HEK293 (cell line): Measurements from ENCODE around the gene DNASE2B.
A peak's percentile ranks its signal among the peaks of the same experiment; 100 is the strongest.

Source experiments
- CTCF ChIA-PET: fragments of 350-600 bp; formaldehyde crosslinking; extraction: SDS; loops from one replicate; lab custom pipeline; 2021; ENCODE audit warnings: antibody characterized with exemption; lab: Yijun Ruan, JAX
- POLR2A ChIA-PET: fragments of 300-600 bp; formaldehyde crosslinking; extraction: SDS; loops from one replicate; lab custom pipeline; 2020; ENCODE audit warnings: antibody characterized with exemption, inconsistent platforms; lab: Yijun Ruan, JAX
- H3K27ac ChIP-seq: fragments of 200-500 bp; sonication (Bioruptor generic); 2 replicates; pipeline ENCODE4 v1.5.1; 2014; ENCODE audit warnings: low read depth, low read length, control low read depth, inconsistent platforms; ENCODE audit errors: extremely low read depth
- H3K36me3 ChIP-seq, 2 experiments: fragments of 200-500 bp in 1 of 2; sonication (Bioruptor generic) in 1 of 2; 1 replicate in 1 of 2; 2 replicates in 1 of 2; pipeline ENCODE4 v1.5.1; 2014 to 2017; ENCODE audit warnings: inconsistent platforms in 2 of 2, low read length in 2 of 2; ENCODE audit not compliant: control insufficient read depth in 2 of 2, insufficient read depth in 1 of 2
- H3K4me1 ChIP-seq: fragments of 200-500 bp; sonication (Bioruptor generic); 2 replicates; pipeline ENCODE4 v1.5.1; 2014; ENCODE audit warnings: mild to moderate bottlenecking, low read length, inconsistent platforms; ENCODE audit not compliant: control insufficient read depth, insufficient read depth
- H3K4me3 ChIP-seq: 2 replicates; pipeline ENCODE4 v1.5.1; 2011; ENCODE audit warnings: low read depth, mild to moderate bottlenecking, control low read depth, low read length, moderate library complexity
- H3K9me3 ChIP-seq: fragments of 200-500 bp; sonication (Bioruptor generic); 2 replicates; pipeline ENCODE4 v1.5.1; 2014; ENCODE audit warnings: low read depth, low read length, inconsistent platforms; ENCODE audit not compliant: control insufficient read depth, insufficient read depth
- EGR2 ChIP-seq: fragments of 450-650 bp; formaldehyde crosslinking; IDR thresholded peaks from 2 replicates; pipeline ENCODE4 v1.5.1; 2016; ENCODE audit warnings: low read depth, missing biosample characterization, missing genetic modification characterization
- PRDM1 ChIP-seq: fragments of 450-650 bp; formaldehyde crosslinking; IDR thresholded peaks from 2 replicates; pipeline ENCODE4; 2016; ENCODE audit warnings: missing biosample characterization, missing genetic modification characterization
- ZFP37 ChIP-seq: fragments of 450-650 bp; formaldehyde crosslinking; IDR thresholded peaks from 2 replicates; pipeline ENCODE4 v1.5.1; 2016; ENCODE audit warnings: missing biosample characterization, missing genetic modification characterization
- ZFP69B ChIP-seq: fragments of 450-650 bp; formaldehyde crosslinking; IDR thresholded peaks from 2 replicates; pipeline ENCODE4 v1.5.1; 2016; ENCODE audit warnings: missing biosample characterization, missing genetic modification characterization
- ZNF10 ChIP-seq: fragments of 450-650 bp; formaldehyde crosslinking; IDR thresholded peaks from 2 replicates; pipeline ENCODE4 v1.5.1; 2017; ENCODE audit warnings: missing biosample characterization, missing genetic modification characterization
- ZNF19 ChIP-seq: fragments of 450-650 bp; formaldehyde crosslinking; IDR thresholded peaks from 2 replicates; pipeline ENCODE4; 2016; ENCODE audit warnings: missing biosample characterization, missing genetic modification characterization, low read depth
- ZNF366 ChIP-seq: fragments of 450-650 bp; formaldehyde crosslinking; conservative IDR thresholded peaks from 2 replicates; pipeline ENCODE4 v1.5.1; 2016; ENCODE audit warnings: missing biosample characterization, missing genetic modification characterization
- ZNF571 ChIP-seq: fragments of 450-650 bp; formaldehyde crosslinking; IDR thresholded peaks from 2 replicates; pipeline ENCODE4 v1.5.0; 2017; ENCODE audit warnings: missing biosample characterization, missing genetic modification characterization
- ZNF654 ChIP-seq: fragments of 450-650 bp; formaldehyde crosslinking; IDR thresholded peaks from 2 replicates; pipeline ENCODE4 v1.5.1; 2016; ENCODE audit warnings: low read depth, missing biosample characterization, missing genetic modification characterization
- ZNF658 ChIP-seq: fragments of 450-650 bp; formaldehyde crosslinking; IDR thresholded peaks from 2 replicates; pipeline ENCODE4; 2016; ENCODE audit warnings: missing biosample characterization, missing genetic modification characterization
- TF ChIP-seq, protein P1 (sequence below): fragments of 450-650 bp; formaldehyde crosslinking; IDR thresholded peaks from 2 replicates; pipeline ENCODE4 v1.5.1; 2016; ENCODE audit warnings: missing biosample characterization, missing genetic modification characterization
- TF ChIP-seq, protein P2 (sequence below): fragments of 450-650 bp; formaldehyde crosslinking; IDR thresholded peaks from 2 replicates; pipeline ENCODE4 v1.5.1; 2016; ENCODE audit warnings: missing biosample characterization, missing genetic modification characterization
- TF ChIP-seq, protein P3 (sequence below): fragments of 450-650 bp; formaldehyde crosslinking; IDR thresholded peaks from 2 replicates; pipeline ENCODE4 v1.5.1; 2017; ENCODE audit warnings: missing biosample characterization, missing genetic modification characterization
- TF ChIP-seq, protein P4 (sequence below): fragments of 450-650 bp; formaldehyde crosslinking; conservative IDR thresholded peaks from 2 replicates; pipeline ENCODE4 v1.5.1; 2016; ENCODE audit warnings: low read depth, missing biosample characterization, missing genetic modification characterization
- TF ChIP-seq, protein P5 (sequence below): fragments of 450-650 bp; formaldehyde crosslinking; IDR thresholded peaks from 2 replicates; pipeline ENCODE4 v1.5.1; 2016; ENCODE audit warnings: missing biosample characterization, missing genetic modification characterization
- TF ChIP-seq, protein P6 (sequence below): fragments of 450-650 bp; formaldehyde crosslinking; IDR thresholded peaks from 2 replicates; pipeline ENCODE4 v1.5.1; 2016; ENCODE audit warnings: missing biosample characterization, missing genetic modification characterization

Gene DNASE2B

DNA sequence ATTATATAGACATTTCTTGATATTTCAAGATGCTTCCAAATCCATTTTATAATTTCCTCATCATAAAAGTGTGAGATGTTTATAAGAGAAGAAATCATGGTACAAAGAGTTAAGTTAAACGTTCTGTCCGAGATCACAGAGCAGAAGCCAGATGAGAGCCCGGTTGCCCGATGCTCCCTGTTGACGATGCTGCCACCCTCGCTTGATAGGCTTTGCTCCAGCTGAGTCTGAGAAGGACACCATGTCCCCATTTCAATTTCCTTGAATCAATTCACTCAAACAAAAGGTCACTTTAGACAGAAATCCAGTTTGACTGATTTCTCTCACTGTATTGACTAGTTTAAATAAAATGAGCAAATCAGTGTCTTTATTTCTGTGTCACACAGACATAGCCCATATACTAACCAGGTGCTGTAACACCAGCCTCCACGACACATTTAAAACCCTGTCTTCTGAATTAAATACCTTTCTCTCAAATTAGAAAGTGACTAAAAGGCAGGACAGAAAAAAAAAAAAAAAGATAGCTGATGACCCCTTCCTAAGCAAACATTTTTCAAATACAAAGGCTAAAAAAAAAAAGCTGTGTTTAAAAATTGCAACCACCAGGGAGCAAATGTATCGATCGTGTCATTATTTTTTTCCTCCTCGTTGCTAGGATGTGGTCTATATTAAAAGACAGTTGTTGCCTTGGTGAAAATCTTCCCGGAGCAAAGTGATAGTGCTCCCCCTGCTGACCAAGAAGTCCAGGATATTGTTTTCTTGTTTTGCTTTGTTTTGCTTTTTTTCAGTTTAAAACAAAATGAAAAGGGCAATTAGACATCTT is 35.2 kb downstream of the DNASE2B start (continued):
- TF ChIP-seq, protein P1, sequence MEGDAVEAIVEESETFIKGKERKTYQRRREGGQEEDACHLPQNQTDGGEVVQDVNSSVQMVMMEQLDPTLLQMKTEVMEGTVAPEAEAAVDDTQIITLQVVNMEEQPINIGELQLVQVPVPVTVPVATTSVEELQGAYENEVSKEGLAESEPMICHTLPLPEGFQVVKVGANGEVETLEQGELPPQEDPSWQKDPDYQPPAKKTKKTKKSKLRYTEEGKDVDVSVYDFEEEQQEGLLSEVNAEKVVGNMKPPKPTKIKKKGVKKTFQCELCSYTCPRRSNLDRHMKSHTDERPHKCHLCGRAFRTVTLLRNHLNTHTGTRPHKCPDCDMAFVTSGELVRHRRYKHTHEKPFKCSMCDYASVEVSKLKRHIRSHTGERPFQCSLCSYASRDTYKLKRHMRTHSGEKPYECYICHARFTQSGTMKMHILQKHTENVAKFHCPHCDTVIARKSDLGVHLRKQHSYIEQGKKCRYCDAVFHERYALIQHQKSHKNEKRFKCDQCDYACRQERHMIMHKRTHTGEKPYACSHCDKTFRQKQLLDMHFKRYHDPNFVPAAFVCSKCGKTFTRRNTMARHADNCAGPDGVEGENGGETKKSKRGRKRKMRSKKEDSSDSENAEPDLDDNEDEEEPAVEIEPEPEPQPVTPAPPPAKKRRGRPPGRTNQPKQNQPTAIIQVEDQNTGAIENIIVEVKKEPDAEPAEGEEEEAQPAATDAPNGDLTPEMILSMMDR: peak; percentile 57; the same call in 1 of the 2 replicates
- TF ChIP-seq, protein P2, sequence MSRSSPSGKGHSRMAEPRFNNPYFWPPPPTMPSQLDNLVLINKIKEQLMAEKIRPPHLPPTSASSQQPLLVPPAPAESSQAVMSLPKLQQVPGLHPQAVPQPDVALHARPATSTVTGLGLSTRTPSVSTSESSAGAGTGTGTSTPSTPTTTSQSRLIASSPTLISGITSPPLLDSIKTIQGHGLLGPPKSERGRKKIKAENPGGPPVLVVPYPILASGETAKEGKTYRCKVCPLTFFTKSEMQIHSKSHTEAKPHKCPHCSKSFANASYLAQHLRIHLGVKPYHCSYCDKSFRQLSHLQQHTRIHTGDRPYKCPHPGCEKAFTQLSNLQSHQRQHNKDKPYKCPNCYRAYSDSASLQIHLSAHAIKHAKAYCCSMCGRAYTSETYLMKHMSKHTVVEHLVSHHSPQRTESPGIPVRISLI (tag by site-specific recombination): peak; percentile 80
- TF ChIP-seq PRDM1 (0 out of 2 replicates have a peak, but pooled peaks have one; percentile 49), ZNF10 (peak; percentile 50; the same call in 1 of the 2 replicates), EGR2 (tag by site-specific recombination) (no peak), ZNF366 (tag by site-specific recombination) (0 out of 2 replicates have a peak, but pooled peaks have one; percentile 25), ZNF19 (tag by site-specific recombination) (no peak), ZNF571 (tag by site-specific recombination) (no peak), ZFP37 (peak; percentile 74; the same call in 1 of the 2 replicates), ZNF658 (tag by site-specific recombination) (no peak), ZNF654 (tag by site-specific recombination) (peak; percentile 87)
- TF ChIP-seq, protein P3, sequence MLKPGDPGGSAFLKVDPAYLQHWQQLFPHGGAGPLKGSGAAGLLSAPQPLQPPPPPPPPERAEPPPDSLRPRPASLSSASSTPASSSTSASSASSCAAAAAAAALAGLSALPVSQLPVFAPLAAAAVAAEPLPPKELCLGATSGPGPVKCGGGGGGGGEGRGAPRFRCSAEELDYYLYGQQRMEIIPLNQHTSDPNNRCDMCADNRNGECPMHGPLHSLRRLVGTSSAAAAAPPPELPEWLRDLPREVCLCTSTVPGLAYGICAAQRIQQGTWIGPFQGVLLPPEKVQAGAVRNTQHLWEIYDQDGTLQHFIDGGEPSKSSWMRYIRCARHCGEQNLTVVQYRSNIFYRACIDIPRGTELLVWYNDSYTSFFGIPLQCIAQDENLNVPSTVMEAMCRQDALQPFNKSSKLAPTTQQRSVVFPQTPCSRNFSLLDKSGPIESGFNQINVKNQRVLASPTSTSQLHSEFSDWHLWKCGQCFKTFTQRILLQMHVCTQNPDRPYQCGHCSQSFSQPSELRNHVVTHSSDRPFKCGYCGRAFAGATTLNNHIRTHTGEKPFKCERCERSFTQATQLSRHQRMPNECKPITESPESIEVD (tag by site-specific recombination): no peak
- TF ChIP-seq, protein P4, sequence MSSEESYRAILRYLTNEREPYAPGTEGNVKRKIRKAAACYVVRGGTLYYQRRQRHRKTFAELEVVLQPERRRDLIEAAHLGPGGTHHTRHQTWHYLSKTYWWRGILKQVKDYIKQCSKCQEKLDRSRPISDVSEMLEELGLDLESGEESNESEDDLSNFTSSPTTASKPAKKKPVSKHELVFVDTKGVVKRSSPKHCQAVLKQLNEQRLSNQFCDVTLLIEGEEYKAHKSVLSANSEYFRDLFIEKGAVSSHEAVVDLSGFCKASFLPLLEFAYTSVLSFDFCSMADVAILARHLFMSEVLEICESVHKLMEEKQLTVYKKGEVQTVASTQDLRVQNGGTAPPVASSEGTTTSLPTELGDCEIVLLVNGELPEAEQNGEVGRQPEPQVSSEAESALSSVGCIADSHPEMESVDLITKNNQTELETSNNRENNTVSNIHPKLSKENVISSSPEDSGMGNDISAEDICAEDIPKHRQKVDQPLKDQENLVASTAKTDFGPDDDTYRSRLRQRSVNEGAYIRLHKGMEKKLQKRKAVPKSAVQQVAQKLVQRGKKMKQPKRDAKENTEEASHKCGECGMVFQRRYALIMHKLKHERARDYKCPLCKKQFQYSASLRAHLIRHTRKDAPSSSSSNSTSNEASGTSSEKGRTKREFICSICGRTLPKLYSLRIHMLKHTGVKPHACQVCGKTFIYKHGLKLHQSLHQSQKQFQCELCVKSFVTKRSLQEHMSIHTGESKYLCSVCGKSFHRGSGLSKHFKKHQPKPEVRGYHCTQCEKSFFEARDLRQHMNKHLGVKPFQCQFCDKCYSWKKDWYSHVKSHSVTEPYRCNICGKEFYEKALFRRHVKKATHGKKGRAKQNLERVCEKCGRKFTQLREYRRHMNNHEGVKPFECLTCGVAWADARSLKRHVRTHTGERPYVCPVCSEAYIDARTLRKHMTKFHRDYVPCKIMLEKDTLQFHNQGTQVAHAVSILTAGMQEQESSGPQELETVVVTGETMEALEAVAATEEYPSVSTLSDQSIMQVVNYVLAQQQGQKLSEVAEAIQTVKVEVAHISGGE (tag by site-specific recombination): no peak

DNA sequence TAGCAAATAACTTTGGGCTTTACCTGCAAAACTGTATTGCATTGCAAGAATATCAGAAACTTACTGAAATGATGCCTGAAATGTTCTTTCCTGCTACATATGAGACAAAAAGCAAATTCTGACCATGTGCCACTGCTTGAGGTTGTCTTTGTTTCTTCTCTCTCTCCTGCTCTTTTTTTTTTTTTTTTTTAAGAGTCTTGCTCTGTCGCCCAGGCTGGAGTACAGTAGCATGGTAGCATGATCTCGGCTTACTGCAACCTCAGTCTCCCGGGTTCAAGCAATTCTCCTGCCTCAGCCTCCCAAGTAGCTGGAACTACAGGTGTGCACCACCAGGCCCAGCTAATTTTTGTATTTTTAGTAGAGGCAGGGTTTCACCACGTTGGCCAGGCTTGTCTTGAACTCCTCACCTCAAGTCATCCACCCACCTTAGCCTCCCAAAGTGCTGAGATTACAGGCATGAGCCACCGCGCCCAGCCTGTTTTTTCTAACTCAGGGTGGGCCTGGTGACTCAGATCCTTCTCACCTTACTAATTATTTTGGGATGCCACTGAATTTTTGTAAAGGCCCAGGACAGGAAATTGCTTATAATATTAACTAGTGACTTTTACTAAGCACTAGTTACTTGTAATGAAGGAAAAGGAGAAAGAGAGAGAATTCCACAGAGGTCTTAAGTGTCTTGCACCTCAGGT is 35.9 kb downstream of the DNASE2B start:
- ChIA-PET CTCF (interaction anchor here (0.5 to 3.1 kb wide), 23 partner anchors 9 to 552 kb away, joined by 3 to 17 read pairs (median 4); partner anchors contain the start of gene PRKACB), POLR2A (interaction anchor here (0.7 kb wide), 1 partner anchor 293 kb away, joined by 8 read pairs; no protein-coding TSS in a partner anchor)

More for the DNA sequence above, 35.9 kb downstream of the DNASE2B start:
- Histone ChIP-seq H3K4me3 (no peak overlapping the region), H3K27ac (no peak overlapping the region), H3K4me1 (no peaks in the 10 kb centered on the region), H3K36me3 (no peaks in the 10 kb centered on the region), H3K9me3 (no peaks in the 10 kb centered on the region)
- TF ChIP-seq, protein P5, sequence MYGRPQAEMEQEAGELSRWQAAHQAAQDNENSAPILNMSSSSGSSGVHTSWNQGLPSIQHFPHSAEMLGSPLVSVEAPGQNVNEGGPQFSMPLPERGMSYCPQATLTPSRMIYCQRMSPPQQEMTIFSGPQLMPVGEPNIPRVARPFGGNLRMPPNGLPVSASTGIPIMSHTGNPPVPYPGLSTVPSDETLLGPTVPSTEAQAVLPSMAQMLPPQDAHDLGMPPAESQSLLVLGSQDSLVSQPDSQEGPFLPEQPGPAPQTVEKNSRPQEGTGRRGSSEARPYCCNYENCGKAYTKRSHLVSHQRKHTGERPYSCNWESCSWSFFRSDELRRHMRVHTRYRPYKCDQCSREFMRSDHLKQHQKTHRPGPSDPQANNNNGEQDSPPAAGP (tag by site-specific recombination): no peak
- TF ChIP-seq ZFP69B (tag by site-specific recombination): no peak
- TF ChIP-seq, protein P2 (tag by site-specific recombination): peak; percentile 15; the same call in 1 of the 2 replicates
- TF ChIP-seq, protein P6, sequence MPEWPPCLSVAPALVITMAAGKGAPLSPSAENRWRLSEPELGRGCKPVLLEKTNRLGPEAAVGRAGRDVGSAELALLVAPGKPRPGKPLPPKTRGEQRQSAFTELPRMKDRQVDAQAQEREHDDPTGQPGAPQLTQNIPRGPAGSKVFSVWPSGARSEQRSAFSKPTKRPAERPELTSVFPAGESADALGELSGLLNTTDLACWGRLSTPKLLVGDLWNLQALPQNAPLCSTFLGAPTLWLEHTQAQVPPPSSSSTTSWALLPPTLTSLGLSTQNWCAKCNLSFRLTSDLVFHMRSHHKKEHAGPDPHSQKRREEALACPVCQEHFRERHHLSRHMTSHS (tag by site-specific recombination): no peak
